Measurements from ENCODE around the gene FNDC3B.
A peak's percentile ranks its signal among the peaks of the same experiment; 100 is the strongest.

The FNDC3B gene

GRCh38 chr3:172139528-172140276 is 100.3 kb downstream of the FNDC3B start:
- DNase-seq: no peak

DNA sequence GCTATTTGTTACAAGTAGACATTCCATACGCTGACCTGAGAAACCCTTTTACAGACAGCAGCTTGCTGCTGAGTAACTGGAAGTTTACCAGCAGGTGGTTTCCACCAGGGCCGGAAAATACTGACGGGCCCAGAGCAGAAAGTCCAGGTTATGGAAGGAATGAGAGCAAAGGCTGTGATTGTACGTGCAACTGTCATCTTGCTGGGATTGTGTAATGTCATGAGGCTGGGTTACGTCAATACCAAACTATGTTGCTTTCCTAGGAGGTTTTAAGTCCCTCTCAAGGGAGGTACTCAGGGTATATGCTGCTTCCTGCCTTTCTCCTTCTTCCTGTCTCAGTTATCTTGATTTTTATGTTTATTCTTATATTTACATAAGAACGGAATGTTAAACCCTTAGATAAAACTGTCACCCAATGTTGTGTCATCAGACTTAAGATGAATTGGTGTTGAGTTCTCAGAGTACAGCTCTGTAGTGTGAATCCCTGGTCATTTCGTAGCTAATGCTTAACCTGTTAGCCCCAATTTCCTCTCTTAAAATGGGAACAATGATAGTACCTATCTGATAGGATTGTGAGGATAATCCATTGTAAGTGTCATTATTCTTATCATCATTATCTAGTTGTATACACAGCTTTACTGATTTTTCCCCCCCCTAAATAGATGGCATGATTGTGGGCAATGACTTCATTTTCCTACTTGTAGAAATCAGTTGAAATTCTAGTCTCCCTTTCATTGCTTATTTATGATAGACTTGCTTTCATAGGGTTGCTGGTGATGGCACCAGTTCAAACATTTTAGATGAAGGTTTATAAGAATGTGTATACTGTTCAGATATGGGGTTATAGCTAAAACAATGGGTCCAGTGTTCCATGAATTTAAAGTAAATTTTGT is 101.4 kb downstream of the FNDC3B start:
- DNase-seq: peak; percentile 45

DNA sequence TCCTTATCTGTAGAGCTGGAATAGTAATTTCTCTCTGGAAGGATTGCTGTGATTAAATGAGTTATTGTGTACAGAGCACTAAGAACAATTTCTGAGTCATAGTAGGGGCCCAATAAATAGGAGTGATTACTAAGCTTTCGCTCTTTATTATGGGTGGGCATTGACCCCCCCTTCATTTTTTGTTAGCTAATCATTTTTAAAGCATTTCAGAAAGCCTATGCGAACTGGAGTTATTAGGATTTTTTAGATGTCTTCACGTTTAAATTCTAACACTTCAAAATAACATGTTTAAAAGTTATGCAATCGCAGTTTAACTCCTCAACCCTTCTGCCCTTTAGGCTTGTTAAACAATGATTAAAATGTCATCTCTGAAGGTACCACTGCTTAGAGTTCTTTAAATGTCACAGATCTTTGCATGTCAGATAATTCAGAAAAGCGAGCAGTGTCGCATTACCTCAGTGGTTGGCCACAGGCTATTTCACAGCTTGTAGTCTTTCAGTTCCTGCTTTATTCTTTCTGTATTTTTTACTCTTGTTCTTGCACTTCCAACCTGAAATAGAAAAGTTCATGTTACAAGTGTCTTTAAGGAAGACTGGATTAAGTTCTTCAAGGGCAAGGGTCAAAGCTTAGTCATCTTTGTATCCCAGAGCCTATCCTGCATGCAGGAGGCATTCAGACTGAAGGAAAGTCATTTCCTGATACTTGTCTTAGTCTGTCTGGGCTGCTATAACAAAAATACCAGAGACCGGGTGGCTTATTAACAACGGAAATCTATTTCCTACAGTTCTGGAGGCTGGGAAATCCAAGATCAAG is 102.9 kb downstream of the FNDC3B start:
- no peak for DNase-seq

DNA sequence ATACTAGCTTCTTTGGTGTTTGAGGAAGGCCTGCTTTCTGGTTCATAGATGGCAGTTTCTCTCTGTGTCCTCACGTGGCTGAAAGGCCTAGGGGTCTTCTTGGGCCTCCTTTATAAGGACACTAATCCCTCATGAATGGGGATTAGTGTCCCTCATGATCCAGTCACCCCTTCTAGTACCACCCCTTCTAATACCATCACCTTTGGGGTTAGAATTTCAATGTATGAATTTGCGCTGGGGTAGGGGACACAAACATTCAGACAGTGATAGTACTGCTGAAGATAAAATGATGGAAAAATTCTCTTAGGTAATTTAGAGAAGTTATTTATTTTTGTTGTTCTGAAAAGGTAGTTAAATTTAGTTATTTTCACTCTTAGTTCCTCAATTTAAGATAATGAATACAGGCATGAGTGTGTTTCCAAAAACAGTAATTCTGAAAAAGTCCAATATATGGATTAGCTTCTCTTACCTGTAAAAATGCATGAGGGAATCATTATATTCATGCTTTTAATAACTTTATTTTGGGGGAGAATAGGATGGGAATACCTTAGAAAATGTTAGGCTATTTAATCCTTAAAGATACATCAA is 103.6 kb downstream of the FNDC3B start:
- no peak for DNase-seq

- no peak for DNase-seq
These were observed 104.5 kb downstream of the FNDC3B start for GRCh38 chr3:172143739-172144497.

DNA sequence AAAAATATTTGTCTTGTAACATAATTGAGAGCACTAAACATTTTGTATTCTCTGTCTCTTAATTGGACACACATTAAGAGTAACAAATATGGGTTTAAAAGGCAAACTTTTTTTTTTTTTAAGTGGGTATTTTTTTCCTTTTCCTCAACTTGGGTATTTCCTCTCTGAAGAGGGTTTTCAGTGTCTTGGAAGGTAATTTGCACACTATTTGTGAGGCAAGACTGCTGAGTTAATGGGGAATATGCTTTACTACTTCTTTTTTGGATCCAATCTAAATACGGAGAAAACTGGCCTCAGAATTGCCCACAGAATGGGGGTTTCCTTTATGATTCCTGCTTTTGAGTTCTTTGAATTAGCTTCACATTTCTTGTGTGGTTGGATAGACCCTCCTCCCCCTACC is 105.2 kb downstream of the FNDC3B start:
- DNase-seq: no peak

GRCh38 chr3:172145031-172145686 is 105.8 kb downstream of the FNDC3B start:
- no peak for DNase-seq

DNA sequence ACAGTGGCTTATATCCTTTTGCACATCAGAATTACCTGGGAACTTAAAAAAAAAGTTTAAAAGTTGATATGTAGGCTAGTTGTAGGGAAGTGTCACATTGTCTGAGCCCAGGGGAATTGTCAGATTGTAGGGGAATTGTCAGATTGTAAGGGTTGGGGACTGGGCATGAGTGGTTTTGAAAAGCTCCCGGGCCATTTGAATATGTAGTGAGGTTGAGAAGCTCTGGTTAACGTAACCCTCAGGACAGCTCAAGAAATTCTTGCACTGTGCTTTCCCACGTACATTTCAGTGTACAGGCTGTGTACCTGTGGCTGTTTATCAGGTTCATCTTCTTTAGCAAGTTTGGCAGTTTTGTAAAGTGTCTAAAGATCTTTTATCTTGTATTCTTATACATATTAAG is 107.0 kb downstream of the FNDC3B start:
- no peak for DNase-seq

DNA sequence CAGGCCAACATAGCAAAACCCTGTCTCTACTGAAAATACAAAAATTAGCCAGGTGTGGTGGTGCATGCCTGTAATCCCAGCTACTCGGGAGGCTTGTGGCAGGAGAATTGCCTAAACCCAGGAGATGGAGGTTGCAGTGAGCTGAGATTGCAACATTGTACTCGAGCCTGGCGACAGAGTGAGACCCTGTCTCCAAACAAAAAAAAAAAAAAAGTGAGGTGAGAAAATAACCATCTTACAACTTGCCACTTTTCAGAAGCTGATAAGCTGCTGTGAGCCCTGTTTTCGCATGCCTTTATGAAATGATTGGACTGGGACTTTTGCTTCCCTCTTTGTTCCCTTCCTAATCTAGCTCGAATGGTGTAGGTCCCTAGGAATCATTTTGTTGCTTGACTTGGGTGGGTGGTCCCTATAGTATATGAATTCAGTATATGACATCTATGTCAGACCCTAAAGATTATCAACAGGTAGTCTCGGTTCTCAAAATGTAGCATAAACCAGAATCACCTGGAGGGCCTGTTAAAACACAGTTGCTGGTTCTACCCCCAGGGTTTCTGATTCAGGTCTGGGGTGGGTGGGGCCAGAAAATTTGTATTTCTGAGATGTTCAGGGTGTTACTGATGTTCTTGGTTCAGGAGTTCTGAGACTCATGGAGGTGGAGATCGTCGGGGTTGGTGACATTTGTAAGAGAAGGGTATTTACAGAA is 107.9 kb downstream of the FNDC3B start:
- no peak for DNase-seq

DNA sequence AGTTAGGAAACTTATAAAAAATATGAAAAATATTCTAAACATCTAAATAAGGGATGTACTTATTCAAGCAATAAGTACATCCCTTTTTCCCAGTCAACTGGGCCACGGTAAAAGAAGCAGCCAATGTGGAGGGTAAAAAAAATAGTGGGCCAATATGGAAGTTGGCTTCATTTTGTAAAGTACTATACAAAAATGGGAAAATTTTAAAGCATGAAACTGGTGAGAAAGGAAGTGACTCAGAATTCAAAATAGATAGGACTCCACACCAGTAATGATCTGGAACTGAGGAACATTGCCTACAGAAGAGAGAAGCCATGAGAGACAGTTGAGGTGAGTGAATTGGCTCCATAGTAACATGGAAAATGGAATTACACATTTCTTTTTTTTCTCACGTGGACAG is 108.9 kb downstream of the FNDC3B start:
- DNase-seq: no peak

DNA sequence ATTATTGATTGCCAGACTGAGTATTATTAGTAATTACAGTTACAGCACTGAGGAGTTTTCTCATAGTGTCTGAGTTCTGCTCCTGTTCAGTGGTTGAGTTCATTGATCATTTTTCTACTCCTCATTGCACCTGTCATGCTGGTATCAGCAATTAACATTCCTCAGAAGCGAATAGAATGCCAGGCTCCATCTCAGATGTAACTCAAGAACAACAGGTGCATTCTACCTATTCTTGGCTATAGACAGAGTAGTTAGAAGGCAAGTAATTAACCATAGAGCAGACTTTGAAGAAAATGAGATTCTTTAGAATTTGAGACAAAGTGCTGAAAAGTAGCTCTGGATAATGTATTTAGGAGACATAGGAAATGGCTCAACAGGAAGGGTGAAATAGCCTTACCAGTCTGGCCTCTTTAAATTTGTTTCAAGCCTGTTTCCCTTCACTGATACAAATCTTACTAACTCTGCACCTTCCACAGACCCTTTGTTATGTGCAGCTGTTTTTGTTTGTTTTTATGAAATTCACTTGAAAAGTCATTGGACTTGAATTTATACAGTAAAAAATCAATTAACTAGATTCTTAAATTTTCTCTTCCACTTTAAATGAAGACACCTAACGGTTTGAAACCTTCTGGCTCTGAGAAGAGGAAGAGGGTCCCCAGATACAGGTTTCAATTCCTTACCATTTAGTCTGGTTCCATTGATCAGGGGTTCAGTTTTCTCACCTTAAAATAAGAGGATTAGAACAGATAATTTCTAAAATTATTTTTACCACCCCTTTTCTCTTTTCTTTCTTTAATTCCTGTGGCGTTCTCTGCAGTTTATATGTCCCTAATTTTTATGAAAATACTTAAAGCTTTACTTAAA is 109.6 kb downstream of the FNDC3B start:
- DNase-seq: peak; percentile 11

DNA sequence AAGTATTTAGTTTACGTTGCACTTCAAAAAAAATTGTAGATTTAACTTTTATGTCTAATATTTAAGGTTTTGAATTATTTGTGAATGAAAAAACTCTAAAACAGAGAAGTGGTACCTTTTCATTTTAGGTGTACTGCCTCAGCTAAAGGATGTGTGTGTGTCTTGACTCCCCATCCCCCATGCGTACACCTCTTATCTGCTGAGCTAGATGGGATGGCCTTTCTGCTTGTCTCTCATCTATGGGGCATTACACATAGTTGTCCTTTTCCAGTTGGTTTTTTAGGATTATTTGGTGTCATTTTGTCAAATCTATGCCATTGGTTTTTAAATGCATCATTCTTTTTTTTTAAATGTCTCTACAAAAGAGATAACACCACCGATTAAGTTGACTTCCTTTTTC is 110.9 kb downstream of the FNDC3B start:
- no peak for DNase-seq

GRCh38 chr3:172150913-172151650 is 111.7 kb downstream of the FNDC3B start:
- no peak for DNase-seq

DNA sequence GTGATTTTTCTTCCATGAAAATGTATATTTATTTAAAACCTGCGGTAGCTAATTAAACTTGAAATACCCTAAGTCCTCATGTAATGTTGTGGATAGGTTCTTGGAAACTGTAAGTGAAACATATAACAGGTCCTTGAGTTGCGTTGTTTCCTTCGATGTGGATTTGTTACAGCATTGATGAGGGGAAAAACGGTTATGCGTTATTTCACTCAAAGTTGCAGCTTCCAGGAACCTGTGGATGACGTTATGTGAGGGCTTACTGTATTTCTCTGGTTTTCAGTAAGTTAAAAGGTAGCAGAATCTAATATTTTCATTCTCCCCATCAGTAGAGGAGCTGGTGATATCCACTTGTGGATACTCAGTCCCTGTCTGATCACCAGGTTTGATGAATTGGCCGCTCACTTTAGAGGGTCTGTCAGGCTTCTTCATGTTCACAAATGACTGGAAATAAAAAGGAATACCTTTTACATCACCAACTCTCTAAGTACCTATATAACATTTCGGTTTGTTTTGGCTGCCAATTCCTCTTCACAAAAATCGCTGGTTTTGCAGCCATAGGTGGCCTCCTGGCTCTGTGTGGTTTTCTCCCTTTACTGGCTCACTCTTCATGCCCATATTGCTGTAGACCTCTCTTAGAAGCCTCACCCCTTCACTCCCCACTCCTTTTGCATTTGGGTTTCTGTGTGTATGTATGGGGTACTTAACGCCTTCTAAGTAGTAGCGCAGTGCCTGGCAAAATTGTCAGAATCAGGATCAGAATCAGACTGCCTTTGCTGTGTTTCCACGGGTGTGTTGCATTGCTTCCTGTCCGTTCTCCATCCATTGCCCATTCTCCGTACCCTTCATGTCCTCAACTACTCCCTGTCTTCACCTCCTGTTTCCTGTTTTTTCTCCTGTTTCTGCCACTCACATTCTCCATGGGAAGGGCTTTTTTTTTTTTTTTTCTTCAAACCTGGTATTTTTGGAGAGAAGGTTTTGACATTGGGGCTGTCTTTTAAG is 112.6 kb downstream of the FNDC3B start:
- DNase-seq: peak; percentile 14

- no peak for DNase-seq
These were observed 113.5 kb downstream of the FNDC3B start for GRCh38 chr3:172152874-172153273.

DNA sequence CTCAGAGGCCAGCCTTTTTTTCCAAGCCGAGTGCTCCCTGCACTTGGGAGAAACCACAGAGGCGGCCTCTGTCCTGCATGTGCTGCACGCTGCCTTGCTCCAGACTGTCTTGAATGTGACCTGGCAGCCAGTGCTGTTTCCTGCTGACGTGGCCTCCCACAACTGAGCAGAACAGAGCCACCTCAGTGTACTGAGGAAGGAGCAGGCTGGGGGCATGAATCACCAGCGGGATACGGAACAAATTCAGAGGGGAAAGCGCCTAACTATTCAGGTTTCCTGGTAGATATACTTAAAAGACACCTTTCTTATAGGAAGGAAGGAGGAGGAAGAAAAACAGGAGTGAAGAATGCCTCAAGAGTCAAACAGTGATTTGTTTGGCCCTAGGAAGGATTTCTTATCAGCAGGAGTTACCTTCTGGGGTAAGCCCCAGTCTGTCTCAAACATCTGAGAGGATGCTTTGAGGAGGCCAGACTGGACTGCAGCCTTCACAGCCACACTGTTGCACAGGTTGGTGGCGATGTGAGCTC is 114.0 kb downstream of the FNDC3B start:
- peak; percentile 72 for DNase-seq
